GM18909 (cell line): ENCODE results near the gene TRIML2.
"Not testable (repeated sequence)": the region's sequence is repeated elsewhere in the genome, so short reads cannot be mapped to it uniquely, and the experiment has no call there.

Source experiments
- ATAC-seq: cut with Tn5 transposase; IDR thresholded peaks from one replicate; pipeline ENCODE4 v1.9.1; 2021; ENCODE audit warnings: mild to moderate bottlenecking; ENCODE audit not compliant: unreplicated experiment, poor library complexity

The TRIML2 gene

DNA sequence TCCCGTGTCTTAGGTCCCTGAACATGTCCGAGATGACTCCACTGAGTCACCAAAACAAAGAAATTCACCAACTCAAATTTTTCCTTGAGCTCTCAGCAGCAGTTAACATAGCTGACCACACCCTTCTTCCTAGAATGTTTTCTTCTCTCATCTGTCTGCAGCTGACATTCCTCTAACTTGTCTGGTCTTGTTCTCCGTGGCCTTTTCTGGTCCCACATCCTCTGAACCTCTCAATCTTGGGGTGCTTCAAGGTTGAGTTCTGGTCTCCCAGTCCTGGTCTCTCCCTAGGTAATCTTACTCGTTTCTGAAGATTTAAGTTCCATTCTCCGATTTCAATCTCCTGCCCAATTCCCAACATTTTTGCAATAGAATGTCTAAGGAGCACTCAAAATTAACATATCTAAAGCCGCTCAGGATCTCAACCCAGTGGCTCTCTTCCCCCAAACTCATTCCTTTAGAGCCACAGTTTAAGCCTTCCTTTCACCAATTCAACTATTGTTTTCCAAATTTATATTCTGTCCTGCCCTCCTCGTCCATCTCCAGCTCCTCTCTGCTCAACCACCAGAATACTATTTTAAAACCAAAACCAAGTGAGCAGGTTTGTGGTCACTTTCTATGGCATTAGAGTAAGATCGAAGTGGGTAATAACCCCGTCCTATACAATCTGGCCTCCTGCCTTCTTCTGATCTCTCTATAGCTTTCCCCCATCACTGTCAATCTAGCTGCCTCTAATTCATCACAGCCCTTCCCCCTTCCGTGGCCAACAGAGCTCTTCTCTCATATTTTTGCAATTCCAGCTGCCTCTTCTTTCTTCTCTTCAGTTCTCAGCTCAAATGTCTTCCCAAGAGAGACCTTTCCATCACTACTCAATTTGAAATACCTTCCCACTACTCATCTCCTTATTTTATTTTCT lies 1.2 kb downstream of the TRIML2 start:
- ATAC-seq: no peak

DNA sequence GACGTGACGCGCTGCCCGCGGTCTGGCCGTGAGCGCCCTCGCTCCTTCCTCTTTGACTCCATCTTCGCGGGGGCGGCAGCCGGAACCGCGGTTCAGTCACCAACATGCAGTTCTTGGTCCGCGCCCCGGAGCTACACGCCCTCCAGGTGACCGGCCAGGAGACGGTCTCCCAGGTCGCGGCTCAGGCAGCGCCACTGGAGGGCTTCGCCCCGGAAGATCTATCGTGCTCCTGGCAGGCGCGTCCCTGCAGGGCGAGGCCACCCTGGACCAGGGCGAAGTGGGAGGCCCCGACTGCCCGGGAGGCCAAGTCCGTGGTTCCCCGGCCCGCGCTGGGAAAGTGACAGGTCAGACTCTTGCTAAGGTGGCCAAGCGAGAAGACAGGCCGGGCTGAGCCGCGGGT lies 2.9 kb downstream of the TRIML2 start:
- no peak for ATAC-seq

DNA sequence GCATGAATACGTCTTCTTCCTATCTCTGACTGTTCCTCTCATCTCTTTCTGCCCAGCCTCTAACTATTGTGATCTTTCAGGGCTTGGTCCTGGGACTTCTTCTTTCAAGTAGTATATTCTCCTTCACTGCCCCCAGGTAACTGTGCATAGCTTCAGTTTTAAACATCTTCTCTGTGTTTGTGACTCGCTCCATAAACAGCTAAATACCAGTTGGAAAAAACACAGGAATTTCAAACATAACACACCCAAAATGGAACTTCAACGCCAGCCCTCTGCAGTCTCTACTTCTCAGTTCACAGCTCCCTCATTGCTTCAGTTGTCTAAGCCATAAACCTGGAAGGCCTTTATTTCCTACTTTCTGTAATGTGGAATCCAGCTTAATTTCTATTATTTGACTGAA lies 16.6 kb downstream of the TRIML2 start:
- ATAC-seq: no peak

DNA sequence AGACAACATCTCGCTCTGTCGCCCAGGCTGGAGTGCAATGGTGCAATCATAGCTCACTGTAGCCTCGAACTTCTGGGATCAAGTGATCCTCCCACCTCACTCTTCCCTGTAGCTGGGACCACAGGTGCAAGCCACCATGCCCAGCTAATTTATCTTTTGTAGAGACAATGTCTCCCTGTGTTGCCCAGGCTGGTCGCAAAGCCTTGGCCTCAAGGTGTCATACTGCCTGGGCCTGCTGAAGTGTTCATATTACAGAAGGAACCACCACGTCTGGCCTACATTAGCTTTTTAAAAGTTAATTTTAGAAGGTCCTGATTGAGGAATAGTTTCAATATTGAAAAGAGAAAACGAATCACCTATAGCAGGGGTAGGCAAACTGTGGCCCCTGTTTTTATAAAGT lies 22.5 kb downstream of the TRIML2 start:
- no peak for ATAC-seq

DNA sequence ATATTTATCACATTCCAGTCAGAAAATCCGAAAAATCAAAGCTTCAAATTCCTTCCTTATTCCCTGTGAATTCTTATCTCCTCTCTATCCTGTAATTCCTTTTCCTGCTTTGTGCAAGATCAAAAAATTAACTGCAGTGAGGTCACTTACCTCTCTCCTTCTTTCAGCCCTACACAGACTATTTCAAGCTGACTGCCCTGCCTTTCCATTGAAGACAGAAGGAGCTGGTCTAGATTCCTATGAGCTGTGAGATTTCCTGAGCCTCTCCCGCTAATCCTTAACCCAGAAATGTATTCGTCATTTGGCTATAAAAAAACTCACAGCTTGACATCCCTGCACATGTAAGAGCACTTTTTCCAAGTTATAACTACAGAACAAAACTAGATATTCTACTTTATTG lies 26.6 kb downstream of the TRIML2 start:
- ATAC-seq: no peak

DNA sequence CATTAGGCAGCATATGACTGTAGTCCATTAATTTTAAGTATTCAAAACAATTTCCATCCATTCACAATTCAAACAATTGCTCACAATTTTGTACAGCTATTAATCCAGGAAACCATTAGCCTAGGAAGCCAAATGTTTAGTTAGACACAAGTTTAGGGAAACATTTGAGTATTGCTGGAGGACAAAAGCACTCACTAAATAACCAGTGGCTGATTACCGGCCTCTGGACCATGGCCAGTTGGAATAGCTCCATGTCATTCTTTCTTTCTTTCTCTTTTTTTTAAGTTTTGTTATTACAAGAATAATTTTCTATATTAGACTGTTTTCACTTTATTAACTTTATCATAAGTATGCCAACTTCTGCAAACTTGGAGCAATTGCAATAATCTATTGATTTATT lies 31.3 kb downstream of the TRIML2 start:
- ATAC-seq: no peak

DNA sequence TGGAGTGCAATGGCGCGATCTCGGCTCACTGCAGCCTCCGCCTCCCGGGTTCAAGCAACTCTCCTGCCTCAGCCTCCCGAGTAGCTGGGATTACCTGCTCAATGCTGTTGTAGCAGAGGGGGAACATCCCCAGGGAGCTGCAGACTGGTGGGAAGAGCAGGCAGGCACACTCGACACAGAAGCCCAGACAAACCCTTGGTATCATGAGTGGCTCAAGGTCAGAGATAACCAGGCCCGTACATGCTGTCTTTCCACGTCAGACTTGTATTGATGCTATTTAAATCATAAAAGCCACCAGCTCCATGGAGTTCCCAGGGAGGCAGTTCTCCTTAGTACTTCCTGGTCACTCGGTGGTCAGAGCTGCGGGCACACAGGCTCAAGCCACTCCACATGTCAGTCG lies 33.2 kb downstream of the TRIML2 start:
- ATAC-seq: no peak

DNA sequence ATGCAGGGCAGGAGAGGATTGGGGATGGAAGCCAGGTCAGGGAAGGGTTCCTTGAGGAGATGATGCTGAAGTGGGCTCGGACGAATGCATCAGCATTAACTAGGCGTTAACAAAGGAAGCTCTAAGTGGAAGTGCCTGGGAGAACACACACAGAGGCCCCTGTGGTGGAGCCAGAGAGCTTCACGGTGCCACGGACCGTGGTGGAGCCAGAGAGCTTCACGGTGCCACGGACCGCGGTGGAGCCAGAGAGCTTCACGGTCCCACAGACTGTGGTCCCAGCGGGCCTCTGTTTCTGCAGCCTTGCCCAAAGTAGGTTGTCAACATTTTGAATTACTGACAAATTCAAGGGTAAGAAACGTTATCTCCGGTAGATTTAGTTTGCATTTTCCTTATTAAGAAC lies 48.3 kb downstream of the TRIML2 start:
- ATAC-seq: no peak

DNA sequence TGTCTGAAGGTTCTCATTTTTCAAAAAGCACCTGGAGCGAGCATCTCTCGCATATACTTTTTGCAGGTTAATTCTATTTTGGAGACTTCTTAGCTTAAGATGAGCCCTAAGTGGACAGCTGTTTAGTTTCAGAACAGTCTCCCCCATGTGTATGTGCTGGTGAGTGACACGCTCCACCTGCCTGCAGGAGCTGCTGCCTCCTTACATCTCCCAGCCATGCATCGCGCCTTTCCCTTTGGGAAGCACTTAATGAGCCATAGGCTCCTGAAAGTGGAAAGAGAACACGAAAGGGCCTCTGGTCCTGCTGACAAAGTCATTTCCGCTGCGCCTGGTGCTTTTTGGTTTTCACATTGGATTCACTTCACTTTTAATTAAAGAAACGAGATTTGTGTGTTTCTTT lies 56.1 kb downstream of the TRIML2 start:
- ATAC-seq: no peak

DNA sequence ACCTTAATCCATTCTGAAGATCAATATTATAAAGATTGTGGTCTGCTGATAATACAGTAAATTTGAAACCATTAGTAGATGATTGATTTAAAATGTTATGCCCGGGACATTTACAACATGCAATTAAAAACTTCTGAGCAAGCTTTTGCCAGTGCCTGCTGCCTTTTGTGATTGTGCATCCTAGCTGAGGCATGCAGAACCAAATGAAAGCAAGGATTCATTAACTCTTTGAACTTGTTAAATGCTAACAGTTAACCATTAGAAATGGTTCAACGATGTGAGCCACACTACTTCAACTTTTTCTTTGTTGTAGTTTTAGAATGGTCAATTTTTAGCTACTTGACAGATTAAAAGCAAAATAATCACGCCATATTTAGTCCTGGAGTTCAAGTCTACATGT lies 62.7 kb downstream of the TRIML2 start:
- no peak for ATAC-seq

DNA sequence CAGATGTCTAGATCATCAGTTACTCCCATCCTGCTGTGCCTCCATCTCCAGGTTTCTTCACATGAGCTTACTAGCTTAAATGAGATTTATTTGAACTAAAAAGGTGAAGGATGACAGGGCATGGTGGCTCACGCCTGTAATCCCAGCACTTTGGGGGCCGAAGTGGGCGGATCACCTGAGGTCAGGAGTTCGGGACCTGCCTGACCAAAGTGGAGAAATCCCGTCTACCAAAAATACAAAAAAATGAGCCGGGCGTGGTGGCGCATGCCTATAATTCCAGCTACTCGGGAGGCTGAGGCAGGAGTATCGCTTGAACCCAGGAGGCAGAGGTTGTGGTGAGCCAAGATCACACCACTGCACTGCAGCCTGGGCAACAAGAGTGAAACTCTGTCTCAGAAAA lies 63.9 kb downstream of the TRIML2 start:
- not testable (repeated sequence) for ATAC-seq

DNA sequence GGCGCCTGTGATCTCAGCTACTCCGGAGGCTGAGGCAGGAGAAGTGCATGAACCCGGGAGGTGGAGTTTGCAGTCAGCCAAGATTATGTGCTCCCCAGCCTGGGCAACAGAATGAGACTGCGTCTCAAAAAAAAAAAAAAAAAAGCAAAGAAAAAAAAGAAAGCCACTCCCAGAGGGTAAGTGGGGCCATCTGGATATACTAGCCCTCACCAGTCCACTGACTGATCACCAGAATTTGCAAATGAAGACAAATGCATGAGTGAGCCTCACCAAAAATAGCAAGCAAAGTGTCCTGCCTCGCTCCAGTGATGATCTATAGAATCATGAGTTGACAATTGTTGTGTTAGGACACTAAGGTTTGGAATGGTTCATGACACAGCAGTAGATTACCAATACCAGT lies 66.2 kb downstream of the TRIML2 start:
- ATAC-seq: no peak

DNA sequence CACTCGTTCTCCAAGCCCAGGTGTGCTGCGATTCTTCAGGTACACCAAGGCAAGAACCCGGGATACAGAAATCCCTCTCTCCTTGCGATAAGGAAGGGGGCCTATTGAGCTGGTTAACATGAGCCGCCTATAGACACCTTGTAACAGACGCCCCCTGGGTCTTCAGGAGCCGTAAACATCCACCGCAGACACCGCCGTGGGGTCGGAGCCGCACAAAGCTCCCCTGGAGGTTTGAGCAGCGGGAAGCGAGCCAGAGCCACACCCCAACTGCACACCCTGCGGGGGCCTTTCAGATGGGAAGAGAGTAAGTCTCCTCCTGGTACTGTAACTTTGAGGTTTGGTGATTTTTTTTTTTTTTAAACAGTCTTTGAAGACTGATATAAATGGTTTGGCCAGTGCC lies 67.2 kb downstream of the TRIML2 start:
- no peak for ATAC-seq

DNA sequence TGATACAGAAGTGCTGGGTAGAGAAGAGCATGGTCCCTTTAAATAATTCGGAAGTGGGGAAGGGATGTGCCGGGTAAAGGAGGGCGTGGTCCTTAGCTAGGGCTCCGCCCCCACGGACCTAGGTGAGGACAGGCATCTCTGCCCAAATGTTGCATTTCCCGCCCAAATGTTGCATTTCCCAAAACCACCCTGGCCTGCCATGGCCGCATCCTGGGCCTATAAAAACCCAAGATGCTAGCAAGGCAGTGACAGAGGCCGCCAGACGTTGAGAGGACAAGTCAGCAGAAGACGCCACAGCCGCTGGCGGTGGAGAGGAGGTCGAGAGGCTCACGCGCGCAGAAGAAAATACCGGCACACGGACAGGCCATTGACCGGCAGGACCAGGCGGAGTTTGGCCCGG lies 67.7 kb downstream of the TRIML2 start:
- ATAC-seq: no peak
